Caco-2 (cell line): ENCODE results near the gene FGF11. TPM values are rescaled to one million over a fixed set of nuclear protein-coding genes. Genes with fewer than 3 reads are reported as not detected.

Experiments used
- BruUV-seq: library from RNA; stranded (reverse); fragments of 400-500 nt; replicated peaks from 2 replicates; lab custom pipeline; 2021; lab: Mats Ljungman, UMichigan
- CTCF ChIA-PET: fragments of 300-600 bp; sonication (Branson Sonifier 250); formaldehyde crosslinking; loops from one replicate; lab custom pipeline; 2022; ENCODE audit warnings: antibody characterized with exemption; lab: Charles Lee
- POLR2A ChIA-PET: fragments of 300-600 bp; sonication (Branson Sonifier 250); formaldehyde crosslinking; loops from one replicate; lab custom pipeline; 2022; ENCODE audit warnings: antibody characterized with exemption; lab: Charles Lee
- DNase-seq, 2 experiments: peaks; one replicate each; pipeline versions ENCODE4 v3.0.0 to v3.0.0-alpha.2; 2020 to 2022
- H3K27me3 ChIP-seq: replicated peaks from 2 replicates; pipeline ENCODE4 v1.6.0; 2011; ENCODE audit warnings: low read length; ENCODE audit not compliant: control insufficient read depth, insufficient read depth
- H3K36me3 ChIP-seq: 2 replicates; pipeline ENCODE4 v1.5.1; 2011; ENCODE audit warnings: low read length; ENCODE audit not compliant: control insufficient read depth, insufficient read depth
- H3K4me1 ChIP-seq: fragments of 250-450 bp; sonication (Bioruptor Pico); 2 replicates; pipeline ENCODE4 v1.5.1; 2020; ENCODE audit warnings: mild to moderate bottlenecking
- H3K4me3 ChIP-seq: 2 replicates; pipeline ENCODE4 v1.5.1; 2011; ENCODE audit warnings: low read depth, mild to moderate bottlenecking, control low read depth, low read length
- H3K9me3 ChIP-seq: fragments of 250-450 bp; sonication (Bioruptor Pico); 2 replicates; pipeline ENCODE4 v1.5.1; 2020; ENCODE audit warnings: mild to moderate bottlenecking, moderate library complexity
- H3K27ac Mint-ChIP-seq: one replicate; pipeline ENCODE4 v1.8.0; 2022; ENCODE audit warnings: mixed read lengths; ENCODE audit not compliant: unreplicated experiment
- H3K27me3 Mint-ChIP-seq: one replicate; pipeline ENCODE4 v1.8.0; 2022; ENCODE audit warnings: mixed read lengths; ENCODE audit not compliant: insufficient read depth, unreplicated experiment
- H3K36me3 Mint-ChIP-seq: one replicate; pipeline ENCODE4 v1.8.0; 2022; ENCODE audit warnings: mild to moderate bottlenecking, mixed read lengths; ENCODE audit not compliant: insufficient read depth, unreplicated experiment
- H3K4me1 Mint-ChIP-seq: one replicate; pipeline ENCODE4 v1.8.0; 2022; ENCODE audit warnings: low read depth, mixed read lengths; ENCODE audit not compliant: unreplicated experiment
- H3K4me3 Mint-ChIP-seq: one replicate; pipeline ENCODE4 v1.8.0; 2022; ENCODE audit warnings: mild to moderate bottlenecking, moderate library complexity, mixed read lengths; ENCODE audit not compliant: unreplicated experiment
- H3K9me3 Mint-ChIP-seq: one replicate; pipeline ENCODE4 v1.8.0; 2022; ENCODE audit warnings: mixed read lengths; ENCODE audit not compliant: unreplicated experiment
- CTCF ChIP-seq, 2 experiments: fragments of 200-600 bp in 1 of 2; IDR thresholded peaks; 1 replicate in 1 of 2; 2 replicates in 1 of 2; pipeline versions ENCODE4 v1.5.1 to v1.8.0; 2011 to 2022; ENCODE audit warnings: antibody characterized with exemption in 1 of 2, control low read depth in 1 of 2, inconsistent platforms in 1 of 2, low read depth in 1 of 2, low read length in 1 of 2, mild to moderate bottlenecking in 1 of 2, moderate library complexity in 1 of 2; ENCODE audit not compliant: insufficient read depth in 1 of 2, severe bottlenecking in 1 of 2, unreplicated experiment in 1 of 2
- intact Hi-C: fragments of 100-400 bp; cut with micrococcal nuclease; formaldehyde crosslinking; loops from one replicate; pipeline ENCODE4 v1.10.0; 2022; ENCODE audit not compliant: unreplicated experiment
- total RNA-seq: library from RNA; stranded (reverse); gene quantifications from 2 replicates; pipeline ENCODE4 v1.2.3, GENCODE V29; 2022

The FGF11 gene
- total RNA-seq, 1 experiment from 2014 or later = 0.91 TPM

DNA sequence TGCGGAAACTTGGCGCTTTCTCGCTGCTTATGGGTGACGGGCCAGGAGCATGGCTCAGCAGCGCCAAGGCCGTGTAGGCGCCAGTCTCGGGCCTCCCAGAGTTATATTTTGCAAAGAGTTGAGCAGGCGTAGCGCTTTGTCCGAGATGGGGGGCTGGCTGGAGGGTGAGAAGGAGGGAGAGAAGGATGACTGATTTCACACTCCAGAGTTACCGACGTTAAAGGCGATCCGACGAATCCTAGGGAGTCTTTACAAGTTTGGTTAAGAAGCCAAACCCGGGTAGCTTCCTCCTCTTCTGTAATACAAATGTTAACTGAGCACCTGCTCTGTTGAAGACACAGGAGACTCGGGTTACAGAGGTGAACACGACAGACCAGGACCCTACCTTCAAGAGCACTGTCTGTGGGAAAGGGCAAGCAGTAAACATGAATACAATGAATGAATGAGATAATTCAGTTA lies 45.6 kb downstream of the FGF11 start:
- Mint-ChIP-seq H3K4me1 (peaks cover 37% of the 10 kb centered on the region), H3K9me3 (no peaks in the 10 kb centered on the region), H3K27me3 (no peaks in the 10 kb centered on the region), H3K27ac (peak overlapping the region; percentile 98), H3K36me3 (peaks cover 53% of the 10 kb centered on the region), H3K4me3 (peak overlapping the region; percentile 97)
- TSS peak; percentile 42 for BruUV-seq
- Histone ChIP-seq H3K4me3 (peak overlapping the region; percentile 48), H3K9me3 (no peaks in the 10 kb centered on the region), H3K4me1 (peaks cover 13% of the 10 kb centered on the region), H3K36me3 (no peaks in the 10 kb centered on the region), H3K27me3 (no peaks in the 10 kb centered on the region)
- ChIA-PET CTCF (no interaction called here), POLR2A (interaction anchor here (0.6 kb wide), 2 partner anchors 47 to 468 kb away, joined by 3 to 4 read pairs; no protein-coding TSS in a partner anchor)
- TF ChIP-seq CTCF (IDR thresholded peaks at IDR 0.05; ENCODE audit: insufficient read depth in 1 of 2, low read depth in 1 of 2, low read length in 1 of 2, severe bottlenecking in 1 of 2, unreplicated experiment in 1 of 2) = no peak
- intact Hi-C loops = loop anchor here (5.0 kb wide), 2 partner anchors 87 to 178 kb away; partner anchors contain the start of gene EIF5A
- no peak for DNase-seq

DNA sequence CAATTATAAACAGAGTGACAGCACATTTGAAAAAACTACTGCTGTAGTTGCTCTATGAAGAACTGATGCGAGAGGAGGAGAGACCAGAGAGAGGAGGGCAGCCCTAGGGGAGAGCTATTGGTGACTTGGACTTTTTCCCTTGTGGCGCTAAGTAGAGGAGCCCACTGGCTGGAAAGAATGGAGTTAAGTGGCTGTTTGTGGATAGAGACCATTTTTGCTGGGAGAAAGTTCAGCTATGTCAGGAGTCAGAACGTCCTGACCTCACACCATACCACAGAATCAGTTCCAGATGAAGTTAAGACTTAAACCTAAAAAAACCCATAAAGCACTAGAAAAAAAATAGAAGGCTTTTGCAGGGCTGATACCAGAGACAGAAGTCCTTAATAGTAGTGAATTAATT lies 46.9 kb downstream of the FGF11 start:
- ChIA-PET CTCF (interaction anchor here (1.0 kb wide), 1 partner anchor 49 kb away, joined by 3 read pairs; no protein-coding TSS in a partner anchor), POLR2A (no interaction called here)
- Histone ChIP-seq H3K36me3 (no peaks in the 10 kb centered on the region), H3K9me3 (no peaks in the 10 kb centered on the region), H3K27me3 (no peaks in the 10 kb centered on the region), H3K4me3 (no peak overlapping the region; the same call in 1 of the 2 replicates), H3K4me1 (0 out of 2 replicates have a peak, but pooled peaks cover 3% of the 10 kb centered on the region)
- Mint-ChIP-seq H3K27me3 (no peaks in the 10 kb centered on the region), H3K4me1 (peaks cover 42% of the 10 kb centered on the region), H3K27ac (no peak overlapping the region), H3K4me3 (peak overlapping the region; percentile 63), H3K36me3 (peaks cover 61% of the 10 kb centered on the region), H3K9me3 (no peaks in the 10 kb centered on the region)
- no peak for DNase-seq
- intact Hi-C loops = no loop called here
- no TSS peak for BruUV-seq
- no peak for TF ChIP-seq CTCF (IDR thresholded peaks at IDR 0.05; ENCODE audit: insufficient read depth in 1 of 2, low read depth in 1 of 2, low read length in 1 of 2, severe bottlenecking in 1 of 2, unreplicated experiment in 1 of 2)

DNA sequence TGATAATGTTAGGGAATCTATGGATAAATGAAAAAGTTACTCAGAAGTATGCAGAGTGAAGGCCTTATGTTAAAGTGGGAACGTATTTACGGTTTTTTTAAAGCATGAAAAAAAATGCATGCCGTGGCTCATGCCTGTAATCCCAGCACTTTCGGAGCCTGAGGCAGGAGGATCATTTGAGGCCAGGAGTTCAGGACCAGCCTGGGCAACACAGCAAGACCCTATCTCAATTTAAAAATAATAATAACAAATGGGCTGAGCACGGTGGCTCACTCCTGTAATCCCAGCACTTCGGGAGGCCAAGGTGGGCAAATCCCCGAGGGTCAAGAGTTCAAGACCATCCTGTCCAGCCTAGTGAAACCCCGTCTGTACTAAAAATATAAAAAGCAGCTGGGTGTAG lies 50.8 kb downstream of the FGF11 start:
- Histone ChIP-seq H3K27me3 (no peaks in the 10 kb centered on the region), H3K9me3 (no peaks in the 10 kb centered on the region), H3K4me1 (no peaks in the 10 kb centered on the region), H3K4me3 (no peak overlapping the region), H3K36me3 (no peaks in the 10 kb centered on the region)
- no TSS peak for BruUV-seq
- ChIA-PET CTCF (no interaction called here), POLR2A (no interaction called here)
- Mint-ChIP-seq H3K27ac (no peak overlapping the region), H3K27me3 (no peaks in the 10 kb centered on the region), H3K4me3 (no peak overlapping the region), H3K36me3 (peaks cover 57% of the 10 kb centered on the region), H3K4me1 (peaks cover 38% of the 10 kb centered on the region), H3K9me3 (no peaks in the 10 kb centered on the region)
- intact Hi-C loops = no loop called here
- TF ChIP-seq CTCF (IDR thresholded peaks at IDR 0.05; ENCODE audit: insufficient read depth in 1 of 2, low read depth in 1 of 2, low read length in 1 of 2, severe bottlenecking in 1 of 2, unreplicated experiment in 1 of 2) = no peak
- no peak for DNase-seq
